Measurements from ENCODE around the gene FOXP1.

FOXP1 gene

GRCh38 chr3:71305231-71306206 lies 278.0 kb downstream of the FOXP1 start:
- no peak for DNase-seq (ENCODE audit: low read depth)

DNA sequence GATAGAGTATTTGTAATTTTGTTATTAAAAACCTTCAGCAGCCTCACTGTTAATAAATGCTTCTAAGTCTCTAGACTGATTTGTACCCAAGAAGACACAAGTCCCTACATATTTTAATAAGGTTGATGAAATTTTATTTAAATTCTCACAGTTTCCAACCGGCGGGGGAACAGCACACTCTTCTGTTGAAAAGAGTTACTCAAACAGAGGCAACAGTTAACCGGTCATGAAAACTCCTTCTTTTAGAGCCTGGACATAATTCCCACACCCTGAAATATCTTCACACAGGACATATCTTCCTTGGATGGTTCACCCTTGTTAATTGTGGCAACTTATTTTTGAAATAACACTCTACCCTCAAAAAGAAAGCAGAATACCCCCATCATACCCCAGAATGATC lies 278.8 kb downstream of the FOXP1 start:
- DNase-seq (ENCODE audit: low read depth) = no peak

- no peak for DNase-seq (ENCODE audit: low read depth)
Measured at GRCh38 chr3:71304247-71304646, 279.3 kb downstream of the FOXP1 start.

DNA sequence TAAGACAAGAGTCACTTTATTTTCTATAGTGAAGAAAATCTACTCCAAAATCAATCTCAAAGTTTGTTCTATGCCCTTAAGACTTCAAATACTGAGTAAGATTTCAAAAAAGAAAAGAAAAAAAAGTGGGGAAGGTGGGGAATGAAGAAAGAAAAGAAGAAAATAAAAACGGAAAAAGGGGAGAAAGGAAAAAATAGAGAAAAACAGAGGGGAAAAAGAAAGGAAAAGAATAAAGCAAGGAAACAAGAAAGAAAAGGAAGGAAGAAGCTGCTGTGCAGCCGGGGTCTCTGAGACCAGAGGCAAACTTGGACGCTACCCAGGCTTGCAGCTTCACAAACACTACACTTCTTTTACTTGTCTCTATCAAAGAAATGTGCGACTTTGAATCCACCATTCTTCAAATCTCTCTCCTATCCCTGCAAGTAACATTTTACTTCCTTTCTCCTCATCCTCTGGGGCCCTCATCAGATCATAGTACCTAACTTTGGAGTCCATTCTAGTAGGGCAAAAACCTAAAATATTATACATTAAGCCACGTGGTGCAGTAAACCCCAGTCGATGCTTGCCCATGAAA lies 279.8 kb downstream of the FOXP1 start:
- DNase-seq (ENCODE audit: low read depth) = no peak

DNA sequence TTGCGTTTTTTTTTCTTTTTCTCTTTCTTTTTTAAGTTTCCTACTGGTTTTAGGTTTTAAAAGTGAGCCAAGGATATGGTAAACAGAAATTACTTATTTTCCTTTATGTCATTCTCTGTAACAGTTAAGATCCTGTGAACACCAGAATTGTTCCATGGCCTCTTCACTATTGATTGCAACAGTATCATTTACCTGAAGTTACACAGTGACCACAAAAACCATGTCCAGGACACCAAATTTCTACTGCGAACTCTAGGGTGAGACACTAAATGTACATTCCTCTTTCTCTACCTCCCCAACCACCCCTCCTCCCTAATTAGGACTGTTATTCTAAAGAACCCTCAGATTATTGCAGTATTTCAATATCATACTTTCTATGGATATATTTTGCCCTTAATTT lies 280.9 kb downstream of the FOXP1 start:
- DNase-seq (ENCODE audit: low read depth) = no peak

DNA sequence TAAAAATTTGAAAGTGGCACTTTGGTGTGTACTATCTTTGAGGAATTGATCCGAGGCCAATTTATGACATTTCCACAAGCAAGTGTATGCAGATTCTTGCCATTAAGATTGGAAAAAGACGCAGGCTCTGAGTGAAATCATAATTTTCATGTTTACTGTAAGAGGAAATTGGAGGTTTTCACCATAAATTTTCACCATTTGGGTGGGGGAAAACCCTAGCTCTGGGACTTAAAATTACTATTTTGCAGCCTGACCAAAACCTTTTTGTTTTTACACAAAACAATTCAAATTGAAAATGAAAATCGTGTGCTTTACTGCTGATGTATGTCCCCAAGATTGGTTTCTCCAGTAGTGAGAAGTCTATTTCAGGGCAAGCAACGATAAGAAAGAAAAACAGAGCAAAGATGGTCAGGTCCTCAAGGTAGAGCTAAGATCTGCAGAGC lies 282.6 kb downstream of the FOXP1 start:
- DNase-seq (ENCODE audit: low read depth) = no peak

DNA sequence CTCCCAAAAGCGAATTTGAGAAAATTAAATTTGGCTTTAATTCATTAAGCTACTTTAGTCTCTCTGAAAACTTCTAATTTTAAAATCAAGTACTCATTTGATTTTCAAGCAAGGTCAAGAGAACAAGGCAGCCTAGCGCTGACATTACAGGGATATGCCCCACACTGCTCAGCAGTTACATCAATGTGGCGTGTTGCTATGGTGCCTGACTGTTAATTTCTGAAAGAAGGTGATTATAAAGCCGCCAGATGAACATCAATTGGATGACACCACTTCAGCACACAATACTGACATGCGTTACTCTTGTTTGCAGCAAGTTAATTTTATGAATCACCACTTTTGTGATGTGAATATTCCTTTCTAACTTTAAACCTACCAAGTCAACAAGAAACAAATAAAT lies 284.4 kb downstream of the FOXP1 start:
- no peak for DNase-seq (ENCODE audit: low read depth)

GRCh38 chr3:71294919-71295318 lies 288.6 kb downstream of the FOXP1 start:
- DNase-seq (ENCODE audit: low read depth) = no peak

DNA sequence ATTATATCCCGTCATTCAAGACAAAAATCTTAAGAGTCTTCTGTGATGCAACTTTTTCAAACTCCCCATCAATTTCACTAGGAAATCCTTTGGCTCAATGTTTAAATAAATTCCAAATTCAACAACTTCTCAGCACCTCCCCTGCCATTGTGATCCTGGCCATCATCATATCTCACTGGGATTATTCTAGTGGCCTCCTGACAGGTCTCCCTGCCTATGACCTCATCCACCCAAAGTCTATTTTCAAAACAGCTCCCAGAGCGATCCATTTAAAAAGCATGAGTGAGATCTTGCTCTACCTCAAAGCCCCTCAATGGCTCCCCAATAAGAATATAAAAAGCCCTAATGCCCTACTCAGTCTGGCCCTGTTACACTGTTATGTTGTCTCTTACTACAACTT lies 293.2 kb downstream of the FOXP1 start:
- DNase-seq (ENCODE audit: low read depth) = no peak

DNA sequence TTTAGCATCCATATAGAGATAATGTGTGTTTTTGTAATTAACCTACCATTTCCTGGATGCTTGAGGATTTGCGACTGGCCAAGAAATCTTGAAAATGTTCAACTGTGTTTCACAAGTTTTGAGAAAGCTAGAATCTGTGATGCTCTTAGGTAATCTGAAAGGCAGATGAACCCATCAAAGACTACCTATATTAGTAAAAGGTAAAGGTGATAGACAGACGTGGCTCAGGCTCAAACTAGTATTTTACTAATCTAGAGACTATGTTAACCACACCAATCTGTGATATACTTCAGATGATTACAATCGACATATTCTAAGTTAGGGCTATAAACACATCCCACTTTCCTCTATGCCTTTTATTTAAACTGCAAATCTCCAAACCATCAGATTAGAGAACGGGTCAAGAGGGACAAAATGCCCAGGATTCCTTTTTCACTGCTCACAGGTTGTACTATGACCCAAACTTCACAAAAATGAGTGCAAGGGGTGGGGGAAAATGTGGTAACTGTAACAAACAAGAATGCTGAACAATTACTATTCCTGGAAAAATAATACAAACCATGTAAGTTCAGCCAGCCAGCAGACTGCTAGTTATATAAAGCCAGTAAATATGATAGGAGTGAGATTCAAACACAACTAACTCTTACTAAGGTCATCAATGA lies 295.1 kb downstream of the FOXP1 start:
- no peak for DNase-seq (ENCODE audit: low read depth)

DNA sequence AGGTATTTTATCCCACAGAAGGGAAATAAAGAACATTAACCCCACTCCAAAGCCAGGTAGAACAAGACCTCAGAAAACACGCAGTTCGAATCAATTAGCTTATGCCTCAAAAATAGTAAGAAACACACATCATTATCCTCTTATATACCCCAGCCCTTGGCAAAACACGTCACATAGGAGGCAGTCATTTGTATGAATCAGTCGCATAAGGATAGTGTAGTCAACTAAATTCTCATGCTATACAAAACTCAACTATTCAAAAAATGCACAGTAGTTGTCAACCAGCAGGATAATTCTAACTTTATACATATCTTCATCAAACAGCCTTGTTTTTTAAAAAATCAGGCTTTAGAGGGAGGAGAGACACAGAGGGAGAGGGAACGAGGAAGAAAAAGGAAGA lies 298.4 kb downstream of the FOXP1 start:
- no peak for DNase-seq (ENCODE audit: low read depth)

- DNase-seq (ENCODE audit: low read depth) = no peak
Measured at GRCh38 chr3:71282976-71283375, 300.6 kb downstream of the FOXP1 start.

GRCh38 chr3:71281280-71281679 lies 302.2 kb downstream of the FOXP1 start:
- no peak for DNase-seq (ENCODE audit: low read depth)

- no peak for DNase-seq (ENCODE audit: low read depth)
Measured at GRCh38 chr3:71277341-71277740, 306.2 kb downstream of the FOXP1 start.

GRCh38 chr3:71276531-71276930 lies 307.0 kb downstream of the FOXP1 start:
- DNase-seq (ENCODE audit: low read depth) = no peak

- no peak for DNase-seq (ENCODE audit: low read depth)
Measured at GRCh38 chr3:71273453-71273852, 310.1 kb downstream of the FOXP1 start.

GRCh38 chr3:71271596-71271995 lies 311.9 kb downstream of the FOXP1 start:
- DNase-seq (ENCODE audit: low read depth) = no peak

DNA sequence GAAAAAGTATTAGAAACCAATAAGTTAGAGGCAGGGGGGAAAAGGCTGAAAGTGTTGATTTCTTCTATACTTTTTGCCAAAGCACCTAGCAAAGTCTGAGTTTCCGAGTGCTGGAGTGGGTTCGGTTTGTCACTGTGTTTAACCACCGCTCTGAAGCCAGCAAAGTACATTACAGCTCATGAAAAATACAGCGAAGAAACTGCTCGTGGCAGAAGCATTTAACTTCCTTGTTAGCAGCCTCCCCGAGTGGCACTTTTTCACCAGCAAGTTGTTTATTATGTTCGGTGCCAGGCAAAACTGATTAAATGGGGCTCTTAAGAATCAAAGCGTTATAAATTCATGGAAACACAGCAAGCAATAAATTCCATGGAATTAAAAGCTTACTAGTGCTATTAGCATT lies 313.6 kb downstream of the FOXP1 start:
- no peak for DNase-seq (ENCODE audit: low read depth)

DNA sequence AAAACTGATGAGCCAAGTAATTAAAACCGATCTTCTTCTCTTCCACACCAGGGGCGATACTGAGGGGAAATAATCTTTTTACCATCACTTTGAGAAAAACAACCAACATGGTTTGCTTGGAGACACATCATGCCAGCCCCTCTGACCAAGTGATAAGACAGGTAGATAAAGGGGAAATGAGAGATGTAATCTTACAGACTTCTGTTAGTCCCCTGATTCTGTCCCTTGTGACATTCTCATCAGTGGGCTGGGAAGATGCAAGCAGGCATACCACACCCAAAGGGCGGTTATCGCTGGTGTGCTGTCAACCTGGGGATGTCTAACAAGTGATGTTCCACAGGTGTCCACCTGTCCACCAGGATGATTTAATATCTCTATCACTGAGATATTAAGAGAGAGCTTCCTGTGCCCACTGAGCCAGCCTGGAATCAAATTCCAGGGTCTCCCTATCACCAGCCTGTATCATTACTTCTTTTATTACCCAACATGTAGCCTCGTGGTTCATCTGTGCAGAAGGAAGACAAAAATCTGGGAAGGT lies 315.0 kb downstream of the FOXP1 start:
- no peak for DNase-seq (ENCODE audit: low read depth)

DNA sequence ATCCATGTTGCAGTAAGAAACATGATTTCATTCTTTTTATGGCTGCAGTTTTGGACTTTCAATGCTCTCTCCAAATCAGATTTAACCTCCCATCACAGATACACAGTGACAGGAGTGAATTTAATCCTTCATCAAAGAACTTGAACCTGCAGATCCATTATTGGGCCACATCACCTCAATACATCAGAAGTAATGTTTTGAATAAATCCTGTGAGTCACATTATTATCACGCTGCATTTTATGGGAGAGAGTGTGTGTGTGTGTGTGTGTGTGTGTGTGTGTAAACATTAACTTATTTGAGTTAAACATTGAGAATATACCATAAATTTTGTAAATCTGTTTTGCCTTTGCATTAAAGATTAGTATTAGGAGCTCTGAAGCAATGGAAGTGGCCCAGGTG lies 316.7 kb downstream of the FOXP1 start:
- DNase-seq (ENCODE audit: low read depth) = no peak

DNA sequence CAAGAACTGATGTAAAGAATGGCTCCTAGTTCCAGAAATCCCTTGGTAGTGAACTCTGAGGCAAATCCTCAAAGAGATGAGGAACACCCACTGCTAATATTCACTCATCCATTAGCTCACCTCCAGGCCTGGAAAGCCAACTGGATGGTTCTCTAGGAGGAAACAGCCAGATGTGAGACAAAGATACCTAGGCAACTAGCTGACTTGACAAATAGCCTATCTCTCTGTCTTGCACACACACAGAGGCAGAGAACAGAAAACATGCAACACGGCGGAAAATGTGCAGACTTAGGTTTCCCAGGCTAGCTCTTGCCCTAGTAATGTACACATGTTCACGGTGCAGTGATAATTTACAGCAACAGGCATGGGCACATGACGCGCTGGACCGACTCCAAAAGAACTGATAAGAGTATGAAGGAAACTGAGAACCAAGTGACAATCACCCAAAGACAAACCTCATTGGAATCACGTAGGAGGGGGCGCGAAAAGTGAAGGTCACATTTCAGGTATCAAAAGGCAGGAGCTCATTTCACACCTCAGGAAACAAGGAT lies 318.1 kb downstream of the FOXP1 start:
- DNase-seq (ENCODE audit: low read depth) = no peak

DNA sequence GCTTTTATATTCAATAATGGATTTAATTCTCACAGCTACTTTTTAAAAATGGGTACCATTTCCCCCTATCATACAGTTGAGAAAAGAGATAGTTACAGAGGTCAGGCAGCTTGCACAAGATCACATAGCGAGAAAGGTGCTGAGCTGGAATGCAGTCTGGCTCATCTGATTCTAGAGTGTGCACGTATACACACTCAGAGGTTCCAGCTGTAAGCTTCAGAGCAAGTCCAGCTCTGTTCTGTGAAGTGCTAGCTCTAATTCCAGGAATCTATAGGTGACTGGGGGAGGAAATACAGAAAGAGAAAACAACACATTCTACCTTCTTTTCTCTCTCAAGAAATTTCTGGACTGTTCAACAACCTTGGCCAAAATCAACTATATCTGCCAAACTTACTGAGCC lies 318.7 kb downstream of the FOXP1 start:
- DNase-seq (ENCODE audit: low read depth) = no peak
